ENCODE results near the gene ERC2.

GRCh38 chr3:55489798-55490132 is 978.5 kb downstream of the ERC2 start:
- TF ChIP-seq CTCF (IDR thresholded peaks at IDR 0.05; ENCODE audit: insufficient read depth, low read length, poor library complexity, severe bottlenecking) = no peak
- TF ChIP-seq EZH2phosphoT487 (conservative IDR thresholded peaks at IDR 0.05; ENCODE audit: low read length) = no peak

Data from SU-DHL-6 (cell line).